OCI-LY3 (cell line): Measurements from ENCODE around the gene ABHD12.

Experiments used
- H2AFZ ChIP-seq: fragments of 200-600, 300-600 bp; shearing (Covaris generic); 2 replicates; pipeline ENCODE4 v1.6.0; 2014; ENCODE audit warnings: antibody characterized with exemption, low read depth, low read length
- H3K27ac ChIP-seq: fragments of 200-600, 300-600 bp; sonication (generic); 2 replicates; pipeline ENCODE4 v1.5.1; 2014; ENCODE audit warnings: mild to moderate bottlenecking, low read length, moderate library complexity, mixed read lengths
- H3K27me3 ChIP-seq: fragments of 200-600, 300-600 bp; sonication (generic); 2 replicates; pipeline ENCODE4 v1.6.1; 2014; ENCODE audit warnings: low read depth, low read length, mixed read lengths
- H3K36me3 ChIP-seq: fragments of 200-600, 300-600 bp; sonication (generic); replicated peaks from 2 replicates; pipeline ENCODE3; 2014; ENCODE audit warnings: low read depth, low read length, mixed read lengths
- H3K4me1 ChIP-seq: fragments of 300-600, 200-600 bp; sonication (generic); 2 replicates; pipeline ENCODE4 v1.6.1; 2014; ENCODE audit warnings: low read length, mixed read lengths
- H3K4me2 ChIP-seq: fragments of 200-600, 300-600 bp; sonication (generic); 2 replicates; pipeline ENCODE4 v1.6.1; 2014; ENCODE audit warnings: low read length, mixed read lengths
- H3K4me3 ChIP-seq: fragments of 300-600, 200-600 bp; sonication (generic); 2 replicates; pipeline ENCODE4 v1.5.1; 2014; ENCODE audit warnings: antibody characterized with exemption, mild to moderate bottlenecking, low read length, moderate library complexity
- H3K79me2 ChIP-seq: fragments of 300-600, 200-600 bp; shearing (Covaris generic); 2 replicates; pipeline ENCODE4 v1.6.1; 2014; ENCODE audit warnings: mild to moderate bottlenecking, low read length, mixed read lengths
- H3K9ac ChIP-seq: fragments of 300-600, 200-600 bp; shearing (Covaris generic); 2 replicates; pipeline ENCODE4 v1.6.0; 2014; ENCODE audit warnings: mild to moderate bottlenecking, low read length, moderate library complexity
- H3K9me3 ChIP-seq: fragments of 200-600, 300-600 bp; shearing (Covaris generic); 2 replicates; pipeline ENCODE4 v1.6.1; 2014; ENCODE audit warnings: low read length, mixed read lengths; ENCODE audit not compliant: insufficient read depth
- H4K20me1 ChIP-seq: fragments of 200-600, 300-600 bp; sonication (generic); 2 replicates; pipeline ENCODE4 v1.6.1; 2016; ENCODE audit warnings: low read length, mixed read lengths; ENCODE audit not compliant: insufficient read depth
- EZH2phosphoT487 ChIP-seq: fragments of 200-600 bp; shearing (Covaris generic); IDR thresholded peaks from 2 replicates; pipeline ENCODE4 v1.6.1; 2018; ENCODE audit warnings: antibody characterized with exemption, mixed run types, low read depth
- TF ChIP-seq, protein P1 (sequence below): fragments of 200-600, 300-600 bp; sonication (generic); IDR thresholded peaks from 2 replicates; pipeline ENCODE4 v1.5.1; 2014; ENCODE audit warnings: antibody characterized with exemption, low read length, low read depth

ABHD12 gene

DNA sequence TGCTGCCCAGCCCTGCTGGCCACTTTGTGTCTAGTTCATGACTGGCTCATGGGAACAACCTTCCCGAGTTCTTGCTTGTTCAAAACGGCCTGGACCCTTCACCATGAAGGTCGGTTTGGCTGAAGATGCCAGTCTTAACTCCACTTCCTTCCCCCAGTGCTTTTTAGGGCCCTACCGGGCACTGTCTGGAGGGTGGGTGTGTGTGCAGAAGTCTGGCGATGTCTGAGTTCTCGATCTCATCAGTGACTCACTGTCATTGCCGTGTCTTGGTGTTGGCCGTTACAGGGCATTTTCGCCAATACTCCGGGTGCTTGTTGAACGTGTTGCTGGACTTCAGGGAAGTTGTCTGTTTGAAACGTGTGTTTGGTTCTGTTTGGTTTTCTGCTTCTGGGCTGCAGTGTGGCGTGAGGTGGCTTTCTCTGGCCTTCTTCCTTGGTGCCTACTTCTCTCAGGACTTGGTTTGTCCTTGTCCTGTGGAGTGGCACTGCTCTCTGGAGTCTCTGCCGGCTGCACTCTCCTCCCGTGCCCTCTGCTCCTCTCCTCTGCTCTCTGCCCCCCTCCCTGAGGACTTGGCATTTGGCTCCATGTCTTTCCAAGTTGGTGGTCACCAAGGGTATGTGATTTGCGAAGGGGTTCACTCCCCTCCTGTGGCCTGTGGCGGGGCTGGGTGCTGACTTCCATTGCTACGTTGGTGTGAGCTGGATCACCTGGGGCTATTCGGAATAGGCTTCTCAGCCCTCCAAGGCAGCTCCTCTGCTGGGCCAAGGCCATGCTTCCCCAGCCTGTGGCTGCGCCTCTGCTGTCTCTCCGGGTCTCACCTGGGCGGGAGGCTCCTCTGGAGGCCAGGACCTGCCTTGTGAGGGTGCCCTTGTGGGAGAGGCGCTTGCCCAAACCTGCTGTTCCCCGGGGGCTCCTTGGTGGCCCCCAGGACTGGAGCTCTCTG is 104.5 kb downstream of the ABHD12 start:
- Histone ChIP-seq H3K4me2 (no peak overlapping the region), H3K36me3 (peaks cover 29% of the 10 kb centered on the region), H4K20me1 (peaks cover 13% of the 10 kb centered on the region), H3K4me1 (peaks cover 27% of the 10 kb centered on the region), H3K9ac (no peak overlapping the region), H2AFZ (no peak overlapping the region), H3K27me3 (no peaks in the 10 kb centered on the region), H3K4me3 (no peak overlapping the region), H3K9me3 (no peaks in the 10 kb centered on the region), H3K79me2 (no peaks in the 10 kb centered on the region), H3K27ac (no peak overlapping the region)
- TF ChIP-seq, protein P1, sequence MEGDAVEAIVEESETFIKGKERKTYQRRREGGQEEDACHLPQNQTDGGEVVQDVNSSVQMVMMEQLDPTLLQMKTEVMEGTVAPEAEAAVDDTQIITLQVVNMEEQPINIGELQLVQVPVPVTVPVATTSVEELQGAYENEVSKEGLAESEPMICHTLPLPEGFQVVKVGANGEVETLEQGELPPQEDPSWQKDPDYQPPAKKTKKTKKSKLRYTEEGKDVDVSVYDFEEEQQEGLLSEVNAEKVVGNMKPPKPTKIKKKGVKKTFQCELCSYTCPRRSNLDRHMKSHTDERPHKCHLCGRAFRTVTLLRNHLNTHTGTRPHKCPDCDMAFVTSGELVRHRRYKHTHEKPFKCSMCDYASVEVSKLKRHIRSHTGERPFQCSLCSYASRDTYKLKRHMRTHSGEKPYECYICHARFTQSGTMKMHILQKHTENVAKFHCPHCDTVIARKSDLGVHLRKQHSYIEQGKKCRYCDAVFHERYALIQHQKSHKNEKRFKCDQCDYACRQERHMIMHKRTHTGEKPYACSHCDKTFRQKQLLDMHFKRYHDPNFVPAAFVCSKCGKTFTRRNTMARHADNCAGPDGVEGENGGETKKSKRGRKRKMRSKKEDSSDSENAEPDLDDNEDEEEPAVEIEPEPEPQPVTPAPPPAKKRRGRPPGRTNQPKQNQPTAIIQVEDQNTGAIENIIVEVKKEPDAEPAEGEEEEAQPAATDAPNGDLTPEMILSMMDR, result no peak
- TF ChIP-seq EZH2phosphoT487, result no peak

DNA sequence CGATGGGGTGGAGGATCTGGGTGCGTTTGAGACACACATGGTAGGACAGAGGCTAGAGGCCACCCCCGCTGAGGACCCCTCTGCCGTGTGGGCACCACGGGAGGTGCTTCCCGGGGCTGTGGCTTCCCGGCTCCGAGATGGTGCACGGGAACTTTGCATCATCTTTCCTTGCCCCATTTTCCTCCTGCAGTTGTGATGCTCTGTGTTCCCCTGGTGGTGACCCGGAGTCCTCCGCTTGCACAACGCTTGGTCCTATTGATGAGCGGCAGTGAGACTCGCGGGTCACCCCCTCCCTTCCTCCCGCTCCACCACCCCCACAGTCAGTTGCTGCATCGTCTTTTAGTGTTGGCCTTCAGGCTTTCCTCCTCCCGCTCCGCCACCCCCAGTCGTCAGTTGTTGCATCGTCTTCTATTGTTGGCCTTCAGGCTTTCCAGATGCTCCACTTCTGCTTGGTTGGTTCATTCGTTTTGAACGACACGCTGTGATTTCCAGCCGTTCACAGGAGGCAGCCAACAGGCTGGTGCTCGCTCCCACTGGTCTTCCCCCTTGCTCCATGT is 105.5 kb downstream of the ABHD12 start:
- TF ChIP-seq, protein P1, result no peak
- no peak for TF ChIP-seq EZH2phosphoT487
- peaks cover 34% of the 10 kb centered on the region for H3K36me3 ChIP-seq
- no peaks in the 10 kb centered on the region for H3K9me3 ChIP-seq
- no peak overlapping the region for H3K9ac ChIP-seq
- no peak overlapping the region for H3K27ac ChIP-seq
- H4K20me1 ChIP-seq, result peaks cover 22% of the 10 kb centered on the region
- H3K4me3 ChIP-seq, result no peak overlapping the region
- H3K4me2 ChIP-seq, result no peak overlapping the region
- peaks cover 37% of the 10 kb centered on the region for H3K4me1 ChIP-seq
- H3K27me3 ChIP-seq, result no peaks in the 10 kb centered on the region
- no peaks in the 10 kb centered on the region for H3K79me2 ChIP-seq
- no peak overlapping the region for H2AFZ ChIP-seq

DNA sequence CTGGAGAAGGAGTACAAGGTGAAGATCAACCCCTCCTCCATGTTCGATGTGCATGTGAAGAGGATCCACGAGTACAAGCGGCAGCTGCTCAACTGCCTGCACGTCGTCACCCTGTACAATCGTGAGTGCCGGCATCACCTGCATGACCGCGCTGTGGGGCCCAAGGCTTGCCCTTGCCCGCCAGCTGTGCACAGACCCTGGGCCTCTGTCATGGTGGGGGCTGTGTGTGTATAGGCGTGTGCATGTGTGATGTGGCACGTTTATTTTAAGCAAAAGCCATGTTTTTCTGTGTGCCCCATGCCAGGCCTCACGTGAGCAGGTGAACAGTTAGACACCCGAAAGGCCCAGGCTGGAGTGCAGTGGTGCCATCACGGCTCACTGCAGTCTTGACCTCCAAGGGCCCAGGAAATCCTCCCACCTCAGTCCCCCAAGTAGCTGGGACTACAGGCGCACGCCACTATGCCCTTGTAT is 106.5 kb downstream of the ABHD12 start:
- Histone ChIP-seq H2AFZ (no peak overlapping the region), H3K4me2 (no peak overlapping the region), H3K79me2 (no peaks in the 10 kb centered on the region), H3K36me3 (peaks cover 38% of the 10 kb centered on the region), H3K4me3 (no peak overlapping the region), H3K27ac (no peak overlapping the region), H3K4me1 (peaks cover 40% of the 10 kb centered on the region), H4K20me1 (peaks cover 29% of the 10 kb centered on the region), H3K9ac (no peak overlapping the region), H3K27me3 (no peaks in the 10 kb centered on the region), H3K9me3 (no peaks in the 10 kb centered on the region)
- TF ChIP-seq EZH2phosphoT487, result no peak
- TF ChIP-seq, protein P1, result no peak

DNA sequence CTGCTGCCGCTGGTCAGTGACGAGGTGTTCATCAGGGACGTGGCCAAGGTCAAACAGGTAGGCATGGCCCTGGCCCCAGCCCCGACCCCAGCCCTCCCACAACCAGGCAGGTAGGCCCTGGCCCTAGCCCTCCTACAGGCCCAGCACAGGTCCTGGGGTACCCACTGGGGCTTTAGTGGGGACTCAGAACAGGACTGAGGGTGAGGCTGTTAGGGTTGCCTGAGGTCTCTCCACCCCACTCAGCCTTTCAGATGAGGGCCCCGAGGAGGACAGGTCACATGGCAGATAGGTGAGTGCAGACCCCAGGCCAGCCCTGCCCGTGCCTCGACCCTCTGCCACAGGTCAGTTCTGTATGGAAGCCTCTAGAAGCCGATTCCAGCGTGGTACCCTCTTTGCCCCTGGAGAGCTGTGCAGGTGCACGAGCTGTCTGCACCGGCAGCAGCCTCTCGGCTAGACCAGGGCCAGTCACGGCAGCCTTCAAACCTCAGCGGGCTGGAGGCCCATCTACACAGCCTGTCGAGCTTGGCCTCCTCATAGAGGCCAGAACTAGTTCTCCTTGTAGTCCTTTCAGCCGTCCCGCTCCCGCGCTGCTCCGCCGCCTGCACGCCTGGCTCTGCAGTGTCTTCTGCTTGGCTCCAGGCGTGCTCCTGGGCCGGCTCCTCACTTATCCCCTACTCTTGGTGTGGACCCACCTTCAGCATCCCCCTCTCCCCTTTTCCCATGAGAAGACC is 107.2 kb downstream of the ABHD12 start:
- TF ChIP-seq, protein P1, result no peak
- TF ChIP-seq EZH2phosphoT487, result no peak
- H3K4me1 ChIP-seq, result peaks cover 32% of the 10 kb centered on the region
- H2AFZ ChIP-seq, result no peak overlapping the region
- H3K27me3 ChIP-seq, result no peaks in the 10 kb centered on the region
- H3K4me3 ChIP-seq, result no peak overlapping the region
- H3K4me2 ChIP-seq, result no peak overlapping the region
- no peaks in the 10 kb centered on the region for H3K79me2 ChIP-seq
- no peak overlapping the region for H3K27ac ChIP-seq
- peaks cover 24% of the 10 kb centered on the region for H4K20me1 ChIP-seq
- no peaks in the 10 kb centered on the region for H3K9me3 ChIP-seq
- no peak overlapping the region for H3K9ac ChIP-seq
- peaks cover 43% of the 10 kb centered on the region for H3K36me3 ChIP-seq
